Vagina (tissue), 2 donors: ENCODE data around the gene ADCY1. TPM values are rescaled to one million over a fixed set of nuclear protein-coding genes. Genes with fewer than 3 reads are reported as not detected.

Source experiments
- DNase-seq, 2 donors: peaks; one replicate each; pipeline ENCODE4 v3.0.0-alpha.2; 2017; ENCODE audit errors: extremely low spot score in 2 of 2
- H3K27ac ChIP-seq: fragments of 200-600 bp; sonication (generic); one replicate; pipeline ENCODE4 v1.5.1; 2019
- H3K27me3 ChIP-seq: fragments of 200-600 bp; sonication (generic); one replicate; pipeline ENCODE4 v1.5.1; 2019
- H3K36me3 ChIP-seq, 2 donors: fragments of 200-600 bp; sonication (generic); one replicate each; pipeline ENCODE4 v1.5.1; 2017 to 2019
- H3K4me1 ChIP-seq: fragments of 200-600 bp; sonication (generic); one replicate; pipeline ENCODE4 v1.5.1; 2019
- H3K4me3 ChIP-seq, 2 donors: fragments of 200-600 bp; sonication (generic); 1 replicate in 1 of 2; 2 replicates in 1 of 2; pipeline ENCODE4 v1.5.1; 2016 to 2019
- H3K9me3 ChIP-seq: fragments of 200-600 bp; sonication (generic); one replicate; pipeline ENCODE4 v1.5.1; 2019
- CTCF ChIP-seq, 3 experiments: fragments of 450-650 bp in 2 of 3; fragments of 200-600 bp in 1 of 3; sonication (generic) in 1 of 3; IDR thresholded peaks; one replicate each; pipeline ENCODE4 v1.5.1; 2017 to 2019; ENCODE audit warnings: antibody characterized with exemption in 3 of 3, mild to moderate bottlenecking in 2 of 3, moderate library complexity in 2 of 3
- POLR2A ChIP-seq, 2 donors: fragments of 450-650 bp; IDR thresholded peaks; one replicate each; pipeline ENCODE4 v1.6.1; 2017; ENCODE audit warnings: antibody characterized with exemption in 2 of 2, mild to moderate bottlenecking in 2 of 2, moderate library complexity in 2 of 2
- POLR2AphosphoS5 ChIP-seq, 2 donors: sonication (generic); formaldehyde crosslinking; IDR thresholded peaks; one replicate each; pipeline ENCODE4 v1.9.0; 2017; ENCODE audit warnings: antibody characterized with exemption in 2 of 2, mild to moderate bottlenecking in 2 of 2, low read depth in 1 of 2; ENCODE audit not compliant: insufficient read depth in 1 of 2
- intact Hi-C: fragments of 100-400 bp; cut with DNase I; formaldehyde crosslinking; loops from one replicate; pipeline ENCODE4 v1.15.1; 2023
- total RNA-seq: library from RNA; depleted of rRNA; stranded (reverse); fragments of >200 nt; gene quantifications from one replicate; pipeline ENCODE4 v1.2.3, GENCODE V29; 2016

The ADCY1 gene
- total RNA-seq, 1 donor from 2014 or later, result 2.5 TPM

- peak; percentile 67 to 82 for DNase-seq
- Histone ChIP-seq H3K36me3 (no peaks in the 10 kb centered on the region), H3K27ac (no peak overlapping the region), H3K27me3 (no peaks in the 10 kb centered on the region), H3K4me1 (no peaks in the 10 kb centered on the region), H3K9me3 (no peaks in the 10 kb centered on the region), H3K4me3 (no peak overlapping the region)
- intact Hi-C loops, result no loop called here
- TF ChIP-seq CTCF (IDR thresholded peaks at IDR 0.05), result no peak
- TF ChIP-seq POLR2A (IDR thresholded peaks at IDR 0.05), result no peak
- no peak for TF ChIP-seq POLR2AphosphoS5 (IDR thresholded peaks at IDR 0.05; ENCODE audit: insufficient read depth in 1 of 2, low read depth in 1 of 2)
These were observed 22.5 kb downstream of the ADCY1 start for GRCh38 chr7:45596665-45597095.

GRCh38 chr7:45597286-45597984 lies 23.3 kb downstream of the ADCY1 start:
- Histone ChIP-seq H3K4me3 (no peak overlapping the region), H3K27me3 (no peaks in the 10 kb centered on the region), H3K9me3 (no peaks in the 10 kb centered on the region), H3K27ac (no peak overlapping the region), H3K4me1 (no peaks in the 10 kb centered on the region), H3K36me3 (no peaks in the 10 kb centered on the region)
- TF ChIP-seq CTCF (IDR thresholded peaks at IDR 0.05) (no peak), POLR2AphosphoS5 (IDR thresholded peaks at IDR 0.05; ENCODE audit: insufficient read depth in 1 of 2, low read depth in 1 of 2) (no peak), POLR2A (IDR thresholded peaks at IDR 0.05) (no peak)
- intact Hi-C loops, result no loop called here
- DNase-seq, result peak; percentile 62 to 72

- peak; percentile 55 to 77 for DNase-seq
- TF ChIP-seq POLR2AphosphoS5 (IDR thresholded peaks at IDR 0.05; ENCODE audit: insufficient read depth in 1 of 2, low read depth in 1 of 2) (no peak), CTCF (IDR thresholded peaks at IDR 0.05) (no peak), POLR2A (IDR thresholded peaks at IDR 0.05) (no peak)
- intact Hi-C loops, result no loop called here
These were observed 24.8 kb downstream of the ADCY1 start for GRCh38 chr7:45598886-45599520.

GRCh38 chr7:45599851-45600706 lies 25.9 kb downstream of the ADCY1 start:
- TF ChIP-seq POLR2A (IDR thresholded peaks at IDR 0.05) (no peak), POLR2AphosphoS5 (IDR thresholded peaks at IDR 0.05; ENCODE audit: insufficient read depth in 1 of 2, low read depth in 1 of 2) (no peak), CTCF (IDR thresholded peaks at IDR 0.05) (no peak)
- Histone ChIP-seq H3K9me3 (no peaks in the 10 kb centered on the region), H3K36me3 (no peaks in the 10 kb centered on the region), H3K27me3 (no peaks in the 10 kb centered on the region), H3K4me3 (no peak overlapping the region), H3K4me1 (no peaks in the 10 kb centered on the region), H3K27ac (no peak overlapping the region)
- intact Hi-C loops, result no loop called here
- peak; percentile 82 to 90 for DNase-seq

More at GRCh38 chr7:45598886-45599520, 24.8 kb downstream of the ADCY1 start:
- no peaks in the 10 kb centered on the region for H3K4me1 ChIP-seq
- no peaks in the 10 kb centered on the region for H3K36me3 ChIP-seq
- no peaks in the 10 kb centered on the region for H3K9me3 ChIP-seq
- H3K4me3 ChIP-seq, result no peak overlapping the region
- no peak overlapping the region for H3K27ac ChIP-seq
- no peaks in the 10 kb centered on the region for H3K27me3 ChIP-seq
